GM11168 (cell line): ENCODE measurements around the gene CUTA.

ENCODE experiments used
- in situ Hi-C: fragments of 300-500 bp; cut with MboI; formaldehyde crosslinking; loops from one replicate; pipeline ENCODE4 v1.12.0; 2022; ENCODE audit warnings: low sequenced_read_pairs; ENCODE audit not compliant: unreplicated experiment

CUTA gene

DNA sequence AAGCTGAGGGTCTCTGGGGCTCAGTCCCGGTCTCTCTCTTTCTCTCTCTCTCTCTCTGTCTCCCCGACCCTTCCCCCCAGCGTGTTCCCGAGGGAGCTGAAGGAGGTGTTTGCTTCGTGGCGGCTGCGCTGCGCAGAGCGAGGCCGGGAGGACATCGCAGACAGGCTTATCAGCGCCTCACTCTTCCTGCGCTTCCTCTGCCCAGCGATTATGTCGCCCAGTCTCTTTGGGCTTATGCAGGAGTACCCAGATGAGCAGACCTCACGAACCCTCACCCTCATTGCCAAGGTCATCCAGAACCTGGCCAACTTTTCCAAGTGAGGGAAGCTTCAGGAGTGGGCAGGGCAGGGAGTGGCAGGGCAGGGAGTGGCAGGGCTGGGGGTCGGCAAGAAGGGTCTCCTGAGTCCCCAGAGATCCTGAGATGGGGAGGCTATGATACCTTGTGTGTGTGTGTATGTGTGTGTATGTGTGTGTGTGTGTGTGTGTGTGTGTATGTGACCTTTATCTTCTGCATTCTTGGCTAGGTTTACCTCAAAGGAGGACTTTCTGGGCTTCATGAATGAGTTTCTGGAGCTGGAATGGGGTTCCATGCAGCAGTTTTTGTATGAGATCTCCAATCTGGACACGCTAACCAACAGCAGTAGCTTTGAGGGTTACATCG is 22.9 kb upstream of the CUTA start:
- in situ Hi-C loops: no loop called here

GRCh38 chr6:33439956-33440648 is 22.2 kb upstream of the CUTA start:
- in situ Hi-C loops: no loop called here

DNA sequence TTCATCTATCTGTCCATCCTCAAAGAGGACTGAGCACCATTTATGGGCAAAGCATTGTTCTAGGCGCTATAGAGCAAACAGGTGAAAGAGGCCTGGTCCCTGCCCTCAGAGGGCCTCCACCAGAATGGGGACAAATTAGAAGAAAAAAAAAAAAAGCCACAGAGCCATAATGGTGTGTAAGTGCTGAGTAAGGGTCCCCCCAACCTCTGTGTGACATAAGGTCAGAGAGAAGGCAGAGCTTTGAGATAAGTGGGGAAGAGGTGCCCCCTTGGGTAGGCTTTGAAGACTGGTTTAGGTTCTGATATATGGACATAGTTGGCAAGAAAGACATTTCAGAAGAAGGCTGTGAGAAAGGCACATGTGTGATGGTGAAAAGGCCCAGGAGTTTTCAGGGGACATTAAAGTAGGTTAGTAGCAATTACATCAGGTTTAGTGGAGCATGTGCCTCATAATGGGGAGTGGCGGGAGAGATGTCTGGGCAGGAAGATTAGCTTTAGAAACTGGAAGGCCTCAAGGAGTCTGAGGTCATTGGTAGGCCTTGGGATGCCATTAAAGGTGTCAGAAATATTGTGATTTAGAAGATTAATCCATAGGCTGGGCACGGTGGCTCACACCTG is 21.2 kb upstream of the CUTA start:
- in situ Hi-C loops: no loop called here

- in situ Hi-C loops: no loop called here
These were observed 19.8 kb upstream of the CUTA start for GRCh38 chr6:33437666-33438065.

DNA sequence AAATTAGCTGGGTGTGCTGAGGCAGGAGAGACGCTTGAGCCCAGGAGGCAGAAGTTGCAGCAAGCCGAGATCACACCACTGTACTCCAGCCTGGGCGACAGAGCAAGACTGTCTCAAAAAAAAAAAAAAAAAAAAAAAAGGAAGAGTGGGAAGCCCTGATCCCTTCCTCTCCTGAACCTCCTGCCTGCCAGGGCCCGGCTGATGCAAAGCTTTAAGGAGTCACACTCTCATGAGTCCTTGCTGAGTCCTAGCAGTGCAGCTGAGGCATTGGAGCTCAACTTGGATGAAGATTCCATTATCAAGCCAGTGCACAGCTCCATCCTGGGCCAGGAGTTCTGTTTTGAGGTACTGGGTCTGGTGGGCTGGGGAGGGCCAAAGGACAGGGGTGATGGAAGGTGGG is 17.1 kb upstream of the CUTA start:
- in situ Hi-C loops: no loop called here

DNA sequence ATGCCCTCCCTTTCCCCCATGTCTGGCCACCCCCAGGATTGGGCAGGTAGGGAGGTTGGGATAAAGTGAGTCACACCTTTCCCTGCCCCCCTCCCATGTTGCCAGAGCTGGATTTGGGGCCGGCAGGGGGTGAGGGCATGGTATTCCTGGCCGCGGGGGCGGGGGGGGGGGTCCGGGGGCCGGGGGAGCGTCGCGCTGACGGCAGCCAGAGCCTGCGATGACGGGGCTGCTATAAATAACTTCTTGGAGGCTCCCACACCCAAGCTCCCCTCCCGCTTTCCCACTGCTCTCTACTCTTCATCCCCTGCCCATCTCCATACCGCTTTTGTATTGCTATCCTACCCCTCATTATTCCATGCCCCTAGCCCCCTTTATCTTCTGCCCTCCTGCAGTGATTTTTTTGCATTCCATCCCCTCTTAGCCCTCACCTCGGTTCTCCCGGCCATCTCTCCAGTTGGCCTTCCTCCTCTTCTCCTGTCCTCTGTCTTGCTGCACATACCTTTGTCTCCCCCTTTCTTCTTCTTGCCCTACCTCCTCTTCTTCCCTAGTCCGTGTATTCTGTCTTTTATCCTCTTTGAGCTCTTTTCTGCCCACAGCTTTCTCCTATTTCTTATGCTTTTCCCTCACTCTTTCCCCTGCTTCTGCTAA is 15.8 kb upstream of the CUTA start:
- in situ Hi-C loops: no loop called here

DNA sequence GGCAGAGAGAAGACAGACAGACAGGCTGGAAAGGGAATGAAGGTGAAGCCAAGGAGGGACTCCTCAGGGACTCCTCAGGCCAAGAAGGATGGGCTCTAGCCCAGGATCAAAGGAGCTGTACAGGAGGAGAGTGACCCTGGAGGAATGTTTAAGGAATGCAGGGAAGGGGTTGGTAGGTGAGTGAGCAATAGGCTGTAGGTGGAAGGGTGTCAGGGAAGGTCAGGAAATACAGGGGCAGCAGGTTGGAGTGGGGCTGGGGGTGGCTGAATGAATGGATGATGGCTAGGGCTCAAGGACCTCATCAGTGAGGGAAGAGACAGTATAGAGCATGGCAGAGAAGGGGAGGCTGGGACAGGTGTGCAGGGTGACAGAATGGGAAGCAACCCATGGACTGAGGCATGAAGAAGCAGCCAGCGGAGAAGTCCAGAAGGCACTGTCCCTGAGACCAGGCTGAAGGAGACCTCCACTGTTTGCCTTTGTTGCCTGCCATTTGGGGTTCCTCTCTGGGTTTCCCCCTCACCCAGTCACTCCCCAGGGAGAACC is 15.2 kb upstream of the CUTA start:
- in situ Hi-C loops: no loop called here

DNA sequence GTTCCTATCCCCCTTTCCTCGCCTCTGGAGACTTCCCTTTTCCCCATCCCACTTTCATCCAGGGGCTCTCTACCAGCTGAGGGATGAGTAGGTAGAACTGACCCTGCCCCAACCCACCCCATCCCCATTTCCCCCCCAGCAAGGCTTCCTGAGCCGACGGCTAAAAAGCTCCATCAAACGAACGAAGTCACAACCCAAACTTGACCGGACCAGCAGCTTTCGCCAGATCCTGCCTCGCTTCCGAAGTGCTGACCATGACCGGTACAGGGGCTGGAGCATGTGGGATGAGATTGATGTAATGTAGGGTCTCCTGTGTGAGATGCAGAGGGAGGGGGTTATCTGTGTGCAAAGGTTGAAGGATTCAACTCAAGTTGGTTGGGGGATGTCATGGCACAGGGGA is 14.6 kb upstream of the CUTA start:
- in situ Hi-C loops: no loop called here

DNA sequence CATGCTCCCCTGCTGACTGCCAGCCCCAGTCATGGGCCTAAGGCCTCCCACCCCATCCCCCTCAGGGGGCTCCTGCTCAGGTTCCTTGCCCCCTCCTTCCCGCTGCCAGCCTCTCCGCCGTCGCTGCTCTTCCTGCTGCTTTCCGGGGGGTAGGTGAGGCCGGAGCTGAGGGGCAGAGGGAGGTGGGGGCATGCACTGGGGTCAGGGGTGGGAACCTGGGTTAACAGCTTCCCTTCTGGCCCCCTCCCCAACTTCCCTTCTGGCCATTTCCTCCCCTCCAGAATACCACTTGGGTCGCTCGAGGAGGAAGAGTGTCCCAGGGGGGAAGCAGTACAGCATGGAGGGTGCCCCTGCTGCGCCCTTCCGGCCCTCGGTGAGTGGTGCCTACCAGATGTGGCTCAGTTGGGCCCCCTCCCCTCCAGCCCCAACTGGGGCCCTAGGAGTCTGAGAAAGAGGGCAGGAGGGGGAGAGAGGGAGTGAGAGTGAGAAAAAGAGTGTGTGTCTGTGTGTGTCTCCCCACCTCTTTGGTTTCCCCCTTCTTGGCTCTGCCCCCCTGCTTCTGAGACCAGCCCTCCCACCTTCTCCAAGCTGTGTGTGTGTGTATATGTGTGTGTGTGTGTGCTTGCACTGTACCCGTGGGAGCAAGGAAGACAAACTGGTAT is 14.1 kb upstream of the CUTA start:
- in situ Hi-C loops: no loop called here

DNA sequence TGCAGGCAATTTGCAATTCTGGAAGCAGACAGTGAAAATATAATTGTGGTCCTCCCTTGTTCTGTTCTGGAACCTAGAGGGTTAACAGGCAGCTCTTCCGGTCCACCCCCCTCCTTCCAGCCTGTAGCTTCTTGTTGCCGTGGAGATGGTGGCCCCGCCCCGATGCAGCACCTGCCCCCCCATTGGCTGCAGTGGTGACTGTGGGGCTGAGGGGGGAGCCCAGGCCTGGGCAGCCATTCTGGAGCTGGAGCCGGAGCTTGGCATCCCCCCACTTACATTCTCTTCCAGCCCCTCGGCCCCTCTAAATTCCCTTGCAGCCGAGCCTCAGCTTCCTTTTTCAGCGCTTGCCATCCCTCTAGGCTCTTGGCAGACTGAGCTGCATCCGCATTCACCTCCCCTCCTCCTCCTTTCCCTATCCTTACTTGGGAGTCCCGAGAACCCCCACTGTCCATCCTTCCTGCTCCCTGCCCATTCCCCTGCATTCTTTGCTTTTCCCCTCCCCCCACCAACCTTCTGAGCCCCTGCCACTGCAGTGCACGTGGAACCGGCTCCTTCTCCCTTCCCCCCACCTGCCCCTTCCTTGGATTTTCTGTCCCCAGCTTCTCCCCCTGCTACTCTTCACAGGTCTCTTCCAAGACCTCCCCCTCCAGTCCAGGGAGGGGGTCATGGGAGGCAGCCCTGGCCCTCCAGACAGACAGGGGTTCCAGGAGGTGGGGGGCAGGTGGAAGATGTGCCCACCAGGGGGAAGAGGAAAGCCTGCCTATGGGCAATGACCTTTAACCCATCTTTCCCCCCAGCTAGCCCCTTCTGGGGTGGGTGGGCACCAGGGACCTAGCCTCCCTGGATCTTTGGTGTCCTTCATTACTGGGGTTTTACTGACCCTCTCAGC is 13.3 kb upstream of the CUTA start:
- in situ Hi-C loops: no loop called here

DNA sequence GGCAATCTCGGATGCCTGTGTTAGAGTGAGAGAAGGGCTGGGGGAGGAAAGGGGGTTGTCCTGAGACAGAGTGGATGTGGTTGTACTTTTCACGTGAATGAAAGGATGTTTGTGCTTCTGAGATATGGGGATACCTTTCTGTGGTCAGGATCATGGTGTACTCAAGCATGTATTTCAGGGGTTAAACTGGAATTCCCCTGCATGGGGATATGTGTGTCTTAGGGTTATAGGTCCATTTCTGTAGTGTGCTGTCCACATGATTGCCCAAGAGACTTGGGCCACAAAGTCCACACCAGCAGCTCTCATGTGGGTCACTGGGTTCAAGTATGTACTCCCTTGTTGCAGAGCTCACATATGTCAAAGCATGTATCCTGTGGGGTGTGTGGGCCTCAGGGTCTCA is 12.4 kb upstream of the CUTA start:
- in situ Hi-C loops: no loop called here

GRCh38 chr6:33429750-33430052 is 11.8 kb upstream of the CUTA start:
- in situ Hi-C loops: no loop called here

DNA sequence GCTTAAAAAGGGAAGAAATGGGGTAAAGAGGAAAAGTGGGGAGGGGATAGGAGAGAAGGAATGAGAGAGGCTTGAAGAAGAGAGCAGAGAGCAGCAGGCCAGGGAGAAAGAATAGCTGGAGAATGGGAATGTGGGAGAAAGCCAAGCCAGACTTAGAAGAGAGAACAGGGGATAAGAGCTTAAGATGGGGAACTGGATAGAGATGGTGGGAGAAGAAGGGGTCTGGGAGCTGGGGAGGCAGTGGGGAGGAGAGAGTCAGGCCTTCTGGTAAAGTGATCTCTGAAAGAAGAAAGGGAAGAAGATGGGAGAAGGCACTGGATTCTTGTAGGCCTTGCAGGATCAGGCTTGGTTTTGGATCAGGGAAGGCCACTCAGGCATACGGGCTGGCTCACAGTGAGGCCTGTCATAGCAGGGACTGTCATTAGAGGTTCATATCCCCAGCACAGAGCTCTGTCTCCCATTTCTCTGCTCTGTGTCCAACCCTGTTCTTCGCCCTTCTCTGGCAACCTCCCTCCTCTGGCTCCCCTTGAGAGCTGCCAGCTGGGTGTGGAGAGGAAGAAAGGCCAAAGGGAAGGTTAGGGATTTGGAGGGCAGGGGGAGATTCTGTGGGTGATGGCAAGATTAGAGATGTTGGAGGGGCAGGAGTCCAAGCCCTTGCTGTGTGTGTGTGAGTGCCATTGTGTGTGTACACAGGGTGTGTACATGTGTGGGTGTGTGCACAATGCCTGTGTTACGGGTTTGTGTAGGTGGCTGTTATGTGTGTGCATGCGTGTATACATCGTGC is 11.3 kb upstream of the CUTA start:
- in situ Hi-C loops: no loop called here

- in situ Hi-C loops: no loop called here
These were observed 10.5 kb upstream of the CUTA start for GRCh38 chr6:33428224-33428965.

DNA sequence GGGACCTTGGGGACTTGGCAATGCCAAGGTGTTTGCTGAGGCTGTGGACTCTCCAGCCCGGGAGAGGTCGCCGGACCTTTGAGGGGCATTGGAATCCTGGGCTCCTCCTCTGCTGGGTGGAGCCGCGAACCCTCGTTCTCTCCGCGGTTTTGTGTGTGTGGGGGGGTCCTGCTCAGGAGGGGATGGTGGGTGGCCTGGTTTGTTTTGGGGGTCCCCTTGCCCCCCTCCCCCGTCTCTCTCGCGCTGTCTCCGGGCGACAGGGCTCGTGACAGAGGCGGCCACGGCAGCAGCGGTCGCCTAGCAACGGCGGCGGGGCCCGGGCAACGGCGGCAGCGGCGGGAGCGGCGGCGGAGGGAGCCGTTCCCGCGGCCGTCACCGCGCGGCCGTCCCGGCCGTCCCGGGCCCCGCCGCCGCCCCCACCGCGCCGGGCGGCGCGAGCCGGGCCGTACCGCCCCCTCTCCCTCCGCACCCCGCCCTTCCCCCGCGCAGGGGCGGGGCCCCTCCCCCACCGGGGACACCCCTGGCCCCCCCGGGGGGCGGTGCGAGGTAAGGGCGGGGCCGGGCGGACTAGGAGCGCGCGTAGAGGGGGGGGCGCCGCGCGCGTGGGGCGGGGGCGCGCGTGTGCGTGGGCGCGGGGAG is 9.8 kb upstream of the CUTA start:
- in situ Hi-C loops: no loop called here

GRCh38 chr6:33426590-33427511 is 8.9 kb upstream of the CUTA start:
- in situ Hi-C loops: no loop called here
